ENCODE results near the gene KBTBD7.

DNA sequence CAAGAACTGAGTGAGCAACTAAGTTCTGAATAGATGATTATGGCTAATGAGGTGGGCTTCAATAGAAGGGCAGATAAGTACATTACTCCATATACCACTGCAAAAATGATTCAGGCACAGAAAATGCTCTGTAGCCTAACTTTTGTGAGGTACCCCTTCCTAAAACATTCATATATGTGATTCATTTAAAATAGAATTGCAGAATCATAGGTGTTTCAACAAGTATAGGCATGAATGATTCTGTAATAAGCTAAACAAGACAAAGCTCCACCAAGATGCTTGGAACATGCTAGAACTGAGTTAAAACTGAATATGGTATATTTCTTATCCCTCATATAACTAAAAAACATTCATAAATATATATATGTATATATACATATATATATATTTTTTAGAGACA, 12.1 kb downstream of the KBTBD7 start:
- TF ChIP-seq CTCF (conservative IDR thresholded peaks at IDR 0.05; ENCODE audit: low read depth in 2 of 2) (no peak), EZH2 (IDR thresholded peaks at IDR 0.05; ENCODE audit: low read depth, unreplicated experiment) (no peak), REST (IDR thresholded peaks at IDR 0.05; ENCODE audit: unreplicated experiment) (no peak), ZNF331 (CRISPR knock-in tag; IDR thresholded peaks at IDR 0.05; ENCODE audit: low read depth) (no peak), POLR2AphosphoS5 (IDR thresholded peaks at IDR 0.05; ENCODE audit: low read depth) (no peak), EZH2phosphoT487 (IDR thresholded peaks at IDR 0.05; ENCODE audit: unreplicated experiment) (no peak), CREB1 (CRISPR knock-in tag; IDR thresholded peaks at IDR 0.05; ENCODE audit: low read depth) (no peak)
- TF ChIP-seq, protein P1, sequence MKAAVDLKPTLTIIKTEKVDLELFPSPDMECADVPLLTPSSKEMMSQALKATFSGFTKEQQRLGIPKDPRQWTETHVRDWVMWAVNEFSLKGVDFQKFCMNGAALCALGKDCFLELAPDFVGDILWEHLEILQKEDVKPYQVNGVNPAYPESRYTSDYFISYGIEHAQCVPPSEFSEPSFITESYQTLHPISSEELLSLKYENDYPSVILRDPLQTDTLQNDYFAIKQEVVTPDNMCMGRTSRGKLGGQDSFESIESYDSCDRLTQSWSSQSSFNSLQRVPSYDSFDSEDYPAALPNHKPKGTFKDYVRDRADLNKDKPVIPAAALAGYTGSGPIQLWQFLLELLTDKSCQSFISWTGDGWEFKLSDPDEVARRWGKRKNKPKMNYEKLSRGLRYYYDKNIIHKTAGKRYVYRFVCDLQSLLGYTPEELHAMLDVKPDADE (IDR thresholded peaks at IDR 0.05), result no peak
- TF ChIP-seq, protein P2, sequence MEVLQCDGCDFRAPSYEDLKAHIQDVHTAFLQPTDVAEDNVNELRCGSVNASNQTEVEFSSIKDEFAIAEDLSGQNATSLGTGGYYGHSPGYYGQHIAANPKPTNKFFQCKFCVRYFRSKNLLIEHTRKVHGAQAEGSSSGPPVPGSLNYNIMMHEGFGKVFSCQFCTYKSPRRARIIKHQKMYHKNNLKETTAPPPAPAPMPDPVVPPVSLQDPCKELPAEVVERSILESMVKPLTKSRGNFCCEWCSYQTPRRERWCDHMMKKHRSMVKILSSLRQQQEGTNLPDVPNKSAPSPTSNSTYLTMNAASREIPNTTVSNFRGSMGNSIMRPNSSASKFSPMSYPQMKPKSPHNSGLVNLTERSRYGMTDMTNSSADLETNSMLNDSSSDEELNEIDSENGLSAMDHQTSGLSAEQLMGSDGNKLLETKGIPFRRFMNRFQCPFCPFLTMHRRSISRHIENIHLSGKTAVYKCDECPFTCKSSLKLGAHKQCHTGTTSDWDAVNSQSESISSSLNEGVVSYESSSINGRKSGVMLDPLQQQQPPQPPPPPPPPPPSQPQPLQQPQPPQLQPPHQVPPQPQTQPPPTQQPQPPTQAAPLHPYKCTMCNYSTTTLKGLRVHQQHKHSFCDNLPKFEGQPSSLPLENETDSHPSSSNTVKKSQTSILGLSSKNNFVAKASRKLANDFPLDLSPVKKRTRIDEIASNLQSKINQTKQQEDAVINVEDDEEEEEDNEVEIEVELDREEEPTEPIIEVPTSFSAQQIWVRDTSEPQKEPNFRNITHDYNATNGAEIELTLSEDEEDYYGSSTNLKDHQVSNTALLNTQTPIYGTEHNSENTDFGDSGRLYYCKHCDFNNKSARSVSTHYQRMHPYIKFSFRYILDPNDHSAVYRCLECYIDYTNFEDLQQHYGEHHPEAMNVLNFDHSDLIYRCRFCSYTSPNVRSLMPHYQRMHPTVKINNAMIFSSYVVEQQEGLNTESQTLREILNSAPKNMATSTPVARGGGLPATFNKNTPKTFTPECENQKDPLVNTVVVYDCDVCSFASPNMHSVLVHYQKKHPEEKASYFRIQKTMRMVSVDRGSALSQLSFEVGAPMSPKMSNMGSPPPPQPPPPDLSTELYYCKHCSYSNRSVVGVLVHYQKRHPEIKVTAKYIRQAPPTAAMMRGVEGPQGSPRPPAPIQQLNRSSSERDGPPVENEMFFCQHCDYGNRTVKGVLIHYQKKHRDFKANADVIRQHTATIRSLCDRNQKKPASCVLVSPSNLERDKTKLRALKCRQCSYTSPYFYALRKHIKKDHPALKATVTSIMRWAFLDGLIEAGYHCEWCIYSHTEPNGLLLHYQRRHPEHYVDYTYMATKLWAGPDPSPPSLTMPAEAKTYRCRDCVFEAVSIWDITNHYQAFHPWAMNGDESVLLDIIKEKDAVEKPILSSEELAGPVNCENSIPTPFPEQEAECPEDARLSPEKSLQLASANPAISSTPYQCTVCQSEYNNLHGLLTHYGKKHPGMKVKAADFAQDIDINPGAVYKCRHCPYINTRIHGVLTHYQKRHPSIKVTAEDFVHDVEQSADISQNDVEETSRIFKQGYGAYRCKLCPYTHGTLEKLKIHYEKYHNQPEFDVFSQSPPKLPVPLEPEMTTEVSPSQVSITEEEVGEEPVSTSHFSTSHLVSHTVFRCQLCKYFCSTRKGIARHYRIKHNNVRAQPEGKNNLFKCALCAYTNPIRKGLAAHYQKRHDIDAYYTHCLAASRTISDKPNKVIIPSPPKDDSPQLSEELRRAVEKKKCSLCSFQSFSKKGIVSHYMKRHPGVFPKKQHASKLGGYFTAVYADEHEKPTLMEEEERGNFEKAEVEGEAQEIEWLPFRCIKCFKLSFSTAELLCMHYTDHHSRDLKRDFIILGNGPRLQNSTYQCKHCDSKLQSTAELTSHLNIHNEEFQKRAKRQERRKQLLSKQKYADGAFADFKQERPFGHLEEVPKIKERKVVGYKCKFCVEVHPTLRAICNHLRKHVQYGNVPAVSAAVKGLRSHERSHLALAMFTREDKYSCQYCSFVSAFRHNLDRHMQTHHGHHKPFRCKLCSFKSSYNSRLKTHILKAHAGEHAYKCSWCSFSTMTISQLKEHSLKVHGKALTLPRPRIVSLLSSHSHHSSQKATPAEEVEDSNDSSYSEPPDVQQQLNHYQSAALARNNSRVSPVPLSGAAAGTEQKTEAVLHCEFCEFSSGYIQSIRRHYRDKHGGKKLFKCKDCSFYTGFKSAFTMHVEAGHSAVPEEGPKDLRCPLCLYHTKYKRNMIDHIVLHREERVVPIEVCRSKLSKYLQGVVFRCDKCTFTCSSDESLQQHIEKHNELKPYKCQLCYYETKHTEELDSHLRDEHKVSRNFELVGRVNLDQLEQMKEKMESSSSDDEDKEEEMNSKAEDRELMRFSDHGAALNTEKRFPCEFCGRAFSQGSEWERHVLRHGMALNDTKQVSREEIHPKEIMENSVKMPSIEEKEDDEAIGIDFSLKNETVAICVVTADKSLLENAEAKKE (CRISPR knock-in tag; IDR thresholded peaks at IDR 0.05), result no peak
